Panc1 (cell line): Measurements from ENCODE around the gene THADA. TPM values are rescaled to one million over a fixed set of nuclear protein-coding genes. Genes with fewer than 3 reads are reported as not detected.

Experiments
- ATAC-seq: fragments of 200-7000 bp; cut with Tn5 transposase; 2 replicates; pipeline ENCODE4 v1.9.1; 2020; ENCODE audit warnings: mild to moderate bottlenecking, moderate library complexity
- BruUV-seq: library from RNA; stranded (reverse); fragments of 400-500 nt; replicated peaks from 2 replicates; lab custom pipeline; 2021; lab: Mats Ljungman, UMichigan
- CTCF ChIA-PET: fragments of 300-600 bp; sonication (Branson Sonifier 250); formaldehyde crosslinking; loops from one replicate; lab custom pipeline; 2022; ENCODE audit warnings: antibody characterized with exemption; lab: Charles Lee
- POLR2A ChIA-PET: fragments of 300-600 bp; sonication (Branson Sonifier 250); formaldehyde crosslinking; loops from one replicate; lab custom pipeline; 2022; ENCODE audit warnings: antibody characterized with exemption; lab: Charles Lee
- DNase-seq: peaks from one replicate; pipeline ENCODE4 v3.0.0-alpha.2; 2010; ENCODE audit warnings: low read depth, low spot score
- H3K27ac ChIP-seq: 2 replicates; pipeline ENCODE4 v1.5.1; 2011; ENCODE audit warnings: mild to moderate bottlenecking, low read length, inconsistent platforms
- H3K27me3 ChIP-seq: fragments of 200-500 bp; sonication (Bioruptor generic); 2 replicates; pipeline ENCODE4 v1.6.0; 2014; ENCODE audit warnings: low read length, inconsistent platforms; ENCODE audit not compliant: control insufficient read depth, insufficient read depth
- H3K36me3 ChIP-seq: fragments of 200-500 bp; sonication (Bioruptor generic); 2 replicates; pipeline ENCODE4 v1.5.1; 2014; ENCODE audit warnings: inconsistent platforms, mild to moderate bottlenecking, low read length, moderate library complexity; ENCODE audit not compliant: control insufficient read depth, insufficient read depth
- H3K4me1 ChIP-seq: 2 replicates; pipeline ENCODE4 v1.5.1; 2011; ENCODE audit warnings: inconsistent platforms, mild to moderate bottlenecking, low read length, moderate library complexity; ENCODE audit not compliant: control insufficient read depth, insufficient read depth
- H3K4me3 ChIP-seq, 2 experiments: 2 replicates each; pipeline ENCODE4 v1.5.1; 2011 to 2012; ENCODE audit warnings: low read depth in 2 of 2, low read length in 2 of 2, mild to moderate bottlenecking in 2 of 2, inconsistent platforms in 1 of 2, moderate library complexity in 1 of 2
- H3K9me3 ChIP-seq: fragments of 200-500 bp; sonication (Bioruptor generic); 2 replicates; pipeline ENCODE4 v1.5.1; 2014; ENCODE audit warnings: low read depth, mild to moderate bottlenecking, inconsistent platforms, low read length, moderate library complexity; ENCODE audit not compliant: control insufficient read depth, insufficient read depth
- CTCF ChIP-seq: fragments of 450-650 bp; IDR thresholded peaks from 2 replicates; pipeline ENCODE4 v1.5.1; 2017; ENCODE audit warnings: mild to moderate bottlenecking
- POLR2AphosphoS5 ChIP-seq: IDR thresholded peaks from 2 replicates; pipeline ENCODE4 v1.6.1; 2012; ENCODE audit warnings: mild to moderate bottlenecking, low read depth, low read length, moderate library complexity
- REST ChIP-seq, 2 experiments: IDR thresholded peaks; 2 replicates each; pipeline ENCODE4 v1.6.1; 2011 to 2012; ENCODE audit warnings: low read depth in 2 of 2, control low read depth in 1 of 2, low read length in 1 of 2, mild to moderate bottlenecking in 1 of 2, moderate library complexity in 1 of 2; ENCODE audit not compliant: insufficient read depth in 1 of 2
- SIN3A ChIP-seq: IDR thresholded peaks from 2 replicates; pipeline ENCODE4 v1.6.1; 2012; ENCODE audit warnings: low read depth, mild to moderate bottlenecking, low read length, moderate library complexity, borderline replicate concordance; ENCODE audit not compliant: insufficient read depth
- TCF7L2 ChIP-seq: IDR thresholded peaks from 2 replicates; pipeline ENCODE4 v1.6.1; 2011; ENCODE audit warnings: mild to moderate bottlenecking, low read depth, low read length, inconsistent platforms
- in situ Hi-C: cut with HindIII; loops from 2 replicates; pipeline ENCODE4 v1.10.0; 2016; ENCODE audit warnings: low sequenced_read_pairs, low pct_unique_long_range_greater_than_20kb
- intact Hi-C: fragments of 100-400 bp; cut with micrococcal nuclease; formaldehyde crosslinking; loops from one replicate; pipeline ENCODE4 v1.10.0; 2022; ENCODE audit not compliant: unreplicated experiment
- total RNA-seq: library from RNA; stranded (reverse); gene quantifications from one replicate; pipeline ENCODE4 v1.2.1, GENCODE V29; 2021; ENCODE audit not compliant: unreplicated experiment

Gene THADA
- total RNA-seq, 1 experiment from 2014 or later: 37.2 TPM

GRCh38 chr2:43391201-43391877 lies 204.5 kb downstream of the THADA start:
- peaks cover 15% of the 10 kb centered on the region; the same call in 1 of the 2 replicates for H3K4me1 ChIP-seq
- ChIA-PET CTCF (no interaction called here), POLR2A (no interaction called here)
- BruUV-seq: no TSS peak
- ATAC-seq: no peak
- no peaks in the 10 kb centered on the region for H3K36me3 ChIP-seq
- no peaks in the 10 kb centered on the region for H3K9me3 ChIP-seq
- in situ Hi-C loops: no loop called here
- no peaks in the 10 kb centered on the region for H3K27me3 ChIP-seq
- no peak for DNase-seq
- intact Hi-C loops: no loop called here
- TF ChIP-seq POLR2AphosphoS5 (no peak), TCF7L2 (no peak), CTCF (no peak), SIN3A (no peak), REST (IDR thresholded peaks at IDR 0.05; ENCODE audit: insufficient read depth in 1 of 2, low read depth in 2 of 2, low read length in 1 of 2) (no peak)
- H3K27ac ChIP-seq: no peak overlapping the region
- no peak overlapping the region for H3K4me3 ChIP-seq

- ATAC-seq: peak; percentile 42; the same call in 1 of the 2 replicates
- in situ Hi-C loops: no loop called here
- TF ChIP-seq CTCF: no peak
- intact Hi-C loops: no loop called here
- ChIA-PET CTCF (interaction anchor here (0.5 kb wide), 1 partner anchor 444 kb away, joined by 7 read pairs; no protein-coding TSS in a partner anchor), POLR2A (no interaction called here)
- no peak for DNase-seq
- Histone ChIP-seq H3K36me3 (no peaks in the 10 kb centered on the region), H3K27me3 (no peaks in the 10 kb centered on the region), H3K4me1 (peaks cover 15% of the 10 kb centered on the region; the same call in 1 of the 2 replicates), H3K9me3 (no peaks in the 10 kb centered on the region), H3K27ac (no peak overlapping the region), H3K4me3 (no peak overlapping the region)
- BruUV-seq: no TSS peak
Observed at GRCh38 chr2:43389581-43390466, 206.0 kb downstream of the THADA start.
